Common myeloid progenitor, CD34-positive (primary cell): Measurements from ENCODE around the gene NRGN.

ENCODE experiments used
- CTCF ChIA-PET: fragments of 350-600 bp; sonication (Branson Sonifier 250); formaldehyde crosslinking; loops from one replicate; lab custom pipeline; 2021; ENCODE audit warnings: antibody characterized with exemption; lab: Charles Lee
- POLR2A ChIA-PET: fragments of 350-600 bp; sonication (Branson Sonifier 250); formaldehyde crosslinking; loops from one replicate; lab custom pipeline; 2021; ENCODE audit warnings: antibody characterized with exemption; lab: Charles Lee
- DNase-seq, 3 donors: peaks; one replicate each; pipeline versions ENCODE4 v3.0.0 to v3.0.0-alpha.2; 2013
- H3K27ac ChIP-seq, 2 experiments: 1 replicate in 1 of 2; 2 replicates in 1 of 2; pipeline ENCODE4 v1.7.0; 2013; ENCODE audit warnings: inconsistent platforms in 2 of 2, low read length in 2 of 2, mild to moderate bottlenecking in 2 of 2, low read depth in 1 of 2, moderate library complexity in 1 of 2; ENCODE audit not compliant: severe bottlenecking in 2 of 2, insufficient read depth in 1 of 2, poor library complexity in 1 of 2
- H3K27me3 ChIP-seq, 5 experiments: replicated peaks in 2 of 5; 1 replicate in 3 of 5; 2 replicates in 2 of 5; pipeline versions ENCODE4 v1.6.1 to v1.7.0; 2013; ENCODE audit warnings: low read length in 4 of 5, mild to moderate bottlenecking in 2 of 5, moderate library complexity in 2 of 5, inconsistent platforms in 1 of 5; ENCODE audit not compliant: insufficient read depth in 5 of 5, control insufficient read depth in 4 of 5
- H3K36me3 ChIP-seq, 4 experiments: 1 replicate in 2 of 4; 2 replicates in 2 of 4; pipeline versions ENCODE4 v1.6.1 to v1.7.0; 2013; ENCODE audit warnings: low read length in 3 of 4, control low read depth in 1 of 4, mild to moderate bottlenecking in 1 of 4; ENCODE audit not compliant: control insufficient read depth in 4 of 4, insufficient read depth in 4 of 4
- H3K4me1 ChIP-seq, 4 experiments: 1 replicate in 3 of 4; 2 replicates in 1 of 4; pipeline versions ENCODE4 v1.6.1 to v1.7.1; 2013; ENCODE audit warnings: low read length in 3 of 4, mild to moderate bottlenecking in 3 of 4, control low read depth in 1 of 4, inconsistent platforms in 1 of 4, moderate library complexity in 1 of 4; ENCODE audit not compliant: control insufficient read depth in 4 of 4, insufficient read depth in 4 of 4; ENCODE audit errors: control extremely low read depth in 1 of 4
- H3K4me3 ChIP-seq, 7 experiments: 1 replicate in 4 of 7; 2 replicates in 3 of 7; pipeline versions ENCODE4 v1.5.1 to v1.7.0; 2013; ENCODE audit warnings: mild to moderate bottlenecking in 7 of 7, low read length in 6 of 7, moderate library complexity in 6 of 7, inconsistent platforms in 2 of 7, low read depth in 2 of 7, control low read depth in 1 of 7; ENCODE audit not compliant: insufficient read depth in 4 of 7, control insufficient read depth in 1 of 7; ENCODE audit errors: extremely low read depth in 1 of 7
- H3K9me3 ChIP-seq, 5 experiments: 1 replicate in 4 of 5; 2 replicates in 1 of 5; pipeline versions ENCODE4 v1.6.1 to v1.7.1; 2013; ENCODE audit warnings: low read length in 4 of 5, mild to moderate bottlenecking in 2 of 5, inconsistent platforms in 1 of 5, low read depth in 1 of 5, moderate library complexity in 1 of 5; ENCODE audit not compliant: control insufficient read depth in 4 of 5, insufficient read depth in 2 of 5; ENCODE audit errors: control extremely low read depth in 1 of 5
- WGBS: methylation state at CpG from one replicate; pipeline ENCODE4 v1.1.5; 2013; ENCODE audit not compliant: insufficient coverage; 5-methylcytosine and 5-hydroxymethylcytosine counted together

NRGN gene

GRCh38 chr11:124760205-124760652 lies 20.5 kb downstream of the NRGN start:
- H3K4me1 ChIP-seq = peaks cover 1 to 61% (median 56%) of the 10 kb centered on the region in 4 experiments
- H3K27me3 ChIP-seq = no peaks in the 10 kb centered on the region
- DNase-seq = peak in 2 of 3 donors; percentile 31 to 47
- H3K36me3 ChIP-seq = no peaks in the 10 kb centered on the region
- H3K27ac ChIP-seq = peak overlapping the region in 1 of 2 experiments; percentile 34
- H3K9me3 ChIP-seq = no peaks in the 10 kb centered on the region
- ChIA-PET POLR2A (interaction anchor here (1.1 kb wide), 1 partner anchor 42 kb away, joined by 3 read pairs; no protein-coding TSS in a partner anchor), CTCF (interaction anchor here (1.1 to 14.9 kb wide), 11 partner anchors 12 to 120 kb away, joined by 3 to 205 read pairs (median 4); partner anchors contain the start of genes NRGN, SIAE and SPA17)
- WGBS = 2% methylated on average over 22 of the region's 25 CpGs
- peak overlapping the region in 6 of 7 experiments; percentile 16 to 87 (median 60) for H3K4me3 ChIP-seq

GRCh38 chr11:124760806-124761205 lies 21.1 kb downstream of the NRGN start:
- H3K36me3 ChIP-seq = no peaks in the 10 kb centered on the region
- 87% methylated on average over 2 of the region's 3 CpGs for WGBS
- H3K27me3 ChIP-seq = no peaks in the 10 kb centered on the region
- peaks cover 1 to 61% (median 56%) of the 10 kb centered on the region in 4 experiments for H3K4me1 ChIP-seq
- DNase-seq = no peak
- peak overlapping the region in 6 of 7 experiments; percentile 3 to 87 (median 70) for H3K4me3 ChIP-seq
- H3K9me3 ChIP-seq = no peaks in the 10 kb centered on the region
- no peak overlapping the region for H3K27ac ChIP-seq
- POLR2A ChIA-PET = interaction anchor here (1.1 kb wide), 1 partner anchor 43 kb away, joined by 3 read pairs; no protein-coding TSS in a partner anchor
- CTCF ChIA-PET = interaction anchor here (1.1 to 14.9 kb wide), 13 partner anchors 7 to 121 kb away, joined by 3 to 205 read pairs (median 4); partner anchors contain the start of genes NRGN, SIAE, SPA17 and VSIG2

GRCh38 chr11:124761301-124762104 lies 21.8 kb downstream of the NRGN start:
- Histone ChIP-seq H3K4me3 (peak overlapping the region; percentile 20 to 87 (median 70)), H3K27ac (no peak overlapping the region)

GRCh38 chr11:124762105-124762623 lies 22.4 kb downstream of the NRGN start, which contains the start of gene ESAM:
Gene ESAM, minus strand, starts transcription at chr11:124762290. Its CDS starts 136 bp downstream, at chr11:124762154.
- POLR2A ChIA-PET = interaction anchor here (0.5 to 0.9 kb wide), 2 partner anchors 15 to 84 kb away, joined by 3 to 6 read pairs; no protein-coding TSS in a partner anchor
- H3K27ac ChIP-seq = no peak within 1 kb of the TSS
- H3K4me1 ChIP-seq = peaks cover 1 to 61% (median 56%) of the 10 kb centered on the region in 4 experiments
- DNase-seq = peak in 2 of 3 donors; percentile 58 to 67
- H3K4me3 ChIP-seq = peak within 1 kb of the TSS; percentile 32 to 87 (median 70)
- H3K27me3 ChIP-seq = no peaks in the 10 kb centered on the region
- no peaks in the 10 kb centered on the region for H3K9me3 ChIP-seq
- WGBS = under 1% methylated on average over 45 of the region's 55 CpGs
- peaks cover 0 to 4% (median 0%) of the 10 kb centered on the region in 4 experiments for H3K36me3 ChIP-seq
- CTCF ChIA-PET = interaction anchor here (0.7 to 14.9 kb wide), 21 partner anchors 9 to 129 kb away, joined by 3 to 205 read pairs (median 8); partner anchors contain the start of genes MSANTD2, NRGN, SIAE and SPA17

More at GRCh38 chr11:124761301-124762104, 21.8 kb downstream of the NRGN start:
- WGBS = 13% methylated on average over 3 of the region's 25 CpGs
- no peaks in the 10 kb centered on the region for H3K36me3 ChIP-seq
- H3K9me3 ChIP-seq = no peaks in the 10 kb centered on the region
- ChIA-PET POLR2A (interaction anchor here (0.5 kb wide), 1 partner anchor 84 kb away, joined by 6 read pairs; no protein-coding TSS in a partner anchor), CTCF (interaction anchor here (1.1 to 14.9 kb wide), 15 partner anchors 8 to 121 kb away, joined by 3 to 205 read pairs (median 5); partner anchors contain the start of genes MSANTD2, NRGN, SIAE and SPA17)
- H3K4me1 ChIP-seq = peaks cover 1 to 61% (median 56%) of the 10 kb centered on the region in 4 experiments
- DNase-seq = peak in 2 of 3 donors; percentile 55 to 57
- H3K27me3 ChIP-seq = no peaks in the 10 kb centered on the region

GRCh38 chr11:124762624-124763155 lies 22.9 kb downstream of the NRGN start:
- Histone ChIP-seq H3K9me3 (no peaks in the 10 kb centered on the region), H3K27me3 (no peaks in the 10 kb centered on the region), H3K36me3 (peaks cover 0 to 7% (median 2%) of the 10 kb centered on the region in 4 experiments), H3K4me1 (peaks cover 1 to 57% (median 54%) of the 10 kb centered on the region in 4 experiments), H3K4me3 (peak overlapping the region; percentile 32 to 87 (median 70)), H3K27ac (no peak overlapping the region)
- ChIA-PET POLR2A (interaction anchor here (0.9 kb wide), 2 partner anchors 16 to 74 kb away, joined by 3 to 5 read pairs; no protein-coding TSS in a partner anchor), CTCF (interaction anchor here (0.7 to 14.9 kb wide), 22 partner anchors 9 to 130 kb away, joined by 3 to 205 read pairs (median 8); partner anchors contain the start of genes MSANTD2, NRGN, ROBO3 and SIAE)
- DNase-seq = no peak
- WGBS = 0% methylated on average over 24 of the region's 45 CpGs
